ENCODE data around the gene TNFSF18.

TNFSF18 gene

GRCh38 chr1:173058556-173058955 lies 7.8 kb upstream of the TNFSF18 start:
- TF ChIP-seq CTCF (IDR thresholded peaks at IDR 0.05; ENCODE audit: low read depth, low read length, poor library complexity, severe bottlenecking) (no peak), EZH2phosphoT487 (IDR thresholded peaks at IDR 0.05; ENCODE audit: borderline replicate concordance, low read length) (no peak)
- Histone ChIP-seq H3K36me3 (ENCODE audit: control insufficient read depth, low read length) (no peaks in the 10 kb centered on the region), H3K79me2 (ENCODE audit: control insufficient read depth, low read length) (no peaks in the 10 kb centered on the region), H3K9me3 (ENCODE audit: control insufficient read depth, insufficient read depth, low read length) (no peaks in the 10 kb centered on the region), H3K9me2 (replicated peaks; ENCODE audit: control insufficient read depth, low read length) (no peaks in the 10 kb centered on the region), H3F3A (ENCODE audit: control insufficient read depth, insufficient read depth) (no peaks in the 10 kb centered on the region), H3K27ac (ENCODE audit: low read depth, low read length) (no peak overlapping the region), H3K4me2 (ENCODE audit: low read length) (no peak overlapping the region), H3K4me1 (ENCODE audit: control insufficient read depth, low read length) (peaks cover 7% of the 10 kb centered on the region), H3K27me3 (ENCODE audit: control insufficient read depth, low read length) (no peaks in the 10 kb centered on the region), H3K4me3 (ENCODE audit: low read length) (no peak overlapping the region), H4K20me1 (ENCODE audit: control insufficient read depth, insufficient read depth, low read depth, low read length) (no peaks in the 10 kb centered on the region)

- TF ChIP-seq CTCF (IDR thresholded peaks at IDR 0.05; ENCODE audit: low read depth, low read length, poor library complexity, severe bottlenecking) (no peak), EZH2phosphoT487 (IDR thresholded peaks at IDR 0.05; ENCODE audit: borderline replicate concordance, low read length) (no peak)
- Histone ChIP-seq H3K4me2 (ENCODE audit: low read length) (no peak overlapping the region; the same call in 1 of the 2 replicates), H3K79me2 (ENCODE audit: control insufficient read depth, low read length) (no peaks in the 10 kb centered on the region), H3K36me3 (ENCODE audit: control insufficient read depth, low read length) (no peaks in the 10 kb centered on the region), H4K20me1 (ENCODE audit: control insufficient read depth, insufficient read depth, low read depth, low read length) (no peaks in the 10 kb centered on the region), H3K27me3 (ENCODE audit: control insufficient read depth, low read length) (no peaks in the 10 kb centered on the region), H3K4me3 (ENCODE audit: low read length) (no peak overlapping the region), H3K27ac (ENCODE audit: low read depth, low read length) (no peak overlapping the region), H3F3A (ENCODE audit: control insufficient read depth, insufficient read depth) (no peaks in the 10 kb centered on the region), H3K9me2 (replicated peaks; ENCODE audit: control insufficient read depth, low read length) (no peaks in the 10 kb centered on the region), H3K4me1 (ENCODE audit: control insufficient read depth, low read length) (peaks cover 7% of the 10 kb centered on the region), H3K9me3 (ENCODE audit: control insufficient read depth, insufficient read depth, low read length) (no peaks in the 10 kb centered on the region)
These were observed 7.2 kb upstream of the TNFSF18 start for GRCh38 chr1:173057984-173058383.

GRCh38 chr1:173056365-173056764 lies 5.6 kb upstream of the TNFSF18 start:
- no peaks in the 10 kb centered on the region for H3K36me3 ChIP-seq (ENCODE audit: control insufficient read depth, low read length)
- no peaks in the 10 kb centered on the region for H3F3A ChIP-seq (ENCODE audit: control insufficient read depth, insufficient read depth)
- H3K9me2 ChIP-seq (replicated peaks; ENCODE audit: control insufficient read depth, low read length) = no peaks in the 10 kb centered on the region
- H3K4me3 ChIP-seq (ENCODE audit: low read length) = no peak overlapping the region
- H3K9me3 ChIP-seq (ENCODE audit: control insufficient read depth, insufficient read depth, low read length) = no peaks in the 10 kb centered on the region
- H3K27ac ChIP-seq (ENCODE audit: low read depth, low read length) = no peak overlapping the region
- H3K4me2 ChIP-seq (ENCODE audit: low read length) = no peak overlapping the region
- no peaks in the 10 kb centered on the region for H3K27me3 ChIP-seq (ENCODE audit: control insufficient read depth, low read length)
- TF ChIP-seq EZH2phosphoT487 (IDR thresholded peaks at IDR 0.05; ENCODE audit: borderline replicate concordance, low read length) (no peak), CTCF (IDR thresholded peaks at IDR 0.05; ENCODE audit: low read depth, low read length, poor library complexity, severe bottlenecking) (no peak)
- no peaks in the 10 kb centered on the region for H4K20me1 ChIP-seq (ENCODE audit: control insufficient read depth, insufficient read depth, low read depth, low read length)
- H3K79me2 ChIP-seq (ENCODE audit: control insufficient read depth, low read length) = no peaks in the 10 kb centered on the region
- peaks cover 7% of the 10 kb centered on the region for H3K4me1 ChIP-seq (ENCODE audit: control insufficient read depth, low read length)

Data from DOHH2 (cell line).